Fibroblast of mammary gland (primary cell): ENCODE measurements around the gene ZNF554.

Source experiments
- DNase-seq: peaks from one replicate; pipeline ENCODE4 v3.0.0-alpha.2; 2010; ENCODE audit warnings: low read depth
- H3K4me3 ChIP-seq: 2 replicates; pipeline ENCODE4 v1.5.1; 2011; ENCODE audit warnings: low read depth, mild to moderate bottlenecking, low read length, moderate library complexity; ENCODE audit not compliant: control insufficient read depth
- CTCF ChIP-seq: conservative IDR thresholded peaks from 2 replicates; pipeline ENCODE4 v1.5.1; 2011; ENCODE audit warnings: low read depth, low read length, inconsistent platforms; ENCODE audit not compliant: control insufficient read depth, insufficient read depth

ZNF554 gene

GRCh38 chr19:2845107-2845506 is 25.4 kb downstream of the ZNF554 start:
- no peak overlapping the region for H3K4me3 ChIP-seq
- no peak for TF ChIP-seq CTCF
- DNase-seq: no peak

GRCh38 chr19:2846180-2846894 is 26.7 kb downstream of the ZNF554 start:
- DNase-seq: no peak
- no peak overlapping the region for H3K4me3 ChIP-seq
- TF ChIP-seq CTCF: no peak

GRCh38 chr19:2847507-2847906 is 27.8 kb downstream of the ZNF554 start:
- no peak overlapping the region for H3K4me3 ChIP-seq

GRCh38 chr19:2848616-2849015 is 28.9 kb downstream of the ZNF554 start:
- DNase-seq: no peak
- no peak for TF ChIP-seq CTCF
- no peak overlapping the region for H3K4me3 ChIP-seq

More at GRCh38 chr19:2847507-2847906, 27.8 kb downstream of the ZNF554 start:
- no peak for TF ChIP-seq CTCF
- DNase-seq: no peak

DNA sequence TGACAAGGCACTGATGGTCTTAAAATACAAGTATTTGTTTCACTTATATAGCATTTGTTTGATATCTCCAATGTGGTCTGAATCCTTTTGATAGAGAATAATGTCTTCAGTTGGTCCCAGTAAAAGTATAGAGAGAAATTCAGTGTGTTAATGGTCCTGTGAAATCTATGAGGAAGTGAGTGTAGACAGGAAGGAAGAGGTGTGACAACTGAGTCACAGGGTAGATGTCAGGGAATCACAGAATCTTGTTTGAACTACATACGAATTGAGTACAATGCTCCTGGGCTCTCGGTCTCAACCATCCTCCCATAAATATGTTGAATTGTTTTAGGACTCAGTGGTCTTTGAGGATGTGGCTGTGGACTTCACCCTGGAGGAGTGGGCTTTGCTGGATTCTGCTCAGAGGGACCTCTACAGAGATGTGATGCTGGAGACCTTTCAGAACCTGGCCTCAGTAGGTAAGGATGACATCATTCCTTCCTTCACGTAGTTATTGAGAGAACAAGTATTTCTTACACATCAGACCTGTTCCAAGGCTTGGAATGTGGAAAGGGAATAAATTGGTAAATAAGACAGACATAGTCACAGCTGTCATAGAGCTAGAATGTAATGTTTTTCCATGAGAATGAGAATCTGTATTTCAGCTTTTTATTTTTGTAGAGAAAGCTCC is 30.7 kb downstream of the ZNF554 start:
- no peak for TF ChIP-seq CTCF
- no peak overlapping the region for H3K4me3 ChIP-seq

DNA sequence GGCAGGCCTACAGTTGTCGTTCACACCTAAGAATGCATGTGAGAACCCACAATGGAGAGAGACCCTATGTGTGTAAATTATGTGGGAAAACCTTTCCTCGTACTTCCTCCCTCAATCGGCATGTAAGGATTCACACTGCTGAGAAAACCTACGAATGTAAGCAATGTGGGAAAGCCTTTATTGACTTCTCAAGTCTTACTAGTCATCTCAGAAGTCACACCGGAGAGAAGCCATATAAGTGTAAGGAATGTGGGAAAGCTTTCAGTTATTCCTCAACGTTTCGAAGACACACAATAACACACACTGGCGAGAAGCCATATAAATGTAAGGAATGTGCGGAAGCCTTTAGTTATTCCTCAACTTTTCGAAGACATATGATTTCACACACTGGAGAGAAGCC is 32.9 kb downstream of the ZNF554 start:
- TF ChIP-seq CTCF: no peak
- H3K4me3 ChIP-seq: no peak overlapping the region
- no peak for DNase-seq

More for the DNA sequence above, 30.7 kb downstream of the ZNF554 start:
- DNase-seq: no peak
